GM12872 (cell line): ENCODE measurements around the gene ATP1A4.
A peak's percentile ranks its signal among the peaks of the same experiment; 100 is the strongest.

Experiments
- TF ChIP-seq, protein P1 (sequence below): IDR thresholded peaks from 3 replicates; pipeline ENCODE4 v1.5.1; 2011; ENCODE audit warnings: low read depth, mild to moderate bottlenecking, low read length, moderate library complexity; ENCODE audit not compliant: insufficient read depth

The ATP1A4 gene

DNA sequence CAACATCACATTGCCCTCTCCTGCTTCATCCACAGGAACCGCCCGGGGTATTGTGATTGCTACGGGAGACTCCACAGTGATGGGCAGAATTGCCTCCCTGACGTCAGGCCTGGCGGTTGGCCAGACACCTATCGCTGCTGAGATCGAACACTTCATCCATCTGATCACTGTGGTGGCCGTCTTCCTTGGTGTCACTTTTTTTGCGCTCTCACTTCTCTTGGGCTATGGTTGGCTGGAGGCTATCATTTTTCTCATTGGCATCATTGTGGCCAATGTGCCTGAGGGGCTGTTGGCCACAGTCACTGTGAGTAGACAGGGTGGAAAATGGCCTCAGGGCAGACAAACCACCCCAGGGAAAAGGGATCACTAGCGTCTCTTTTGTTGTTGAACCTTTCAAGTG lies 12.7 kb downstream of the ATP1A4 start:
- TF ChIP-seq, protein P1, sequence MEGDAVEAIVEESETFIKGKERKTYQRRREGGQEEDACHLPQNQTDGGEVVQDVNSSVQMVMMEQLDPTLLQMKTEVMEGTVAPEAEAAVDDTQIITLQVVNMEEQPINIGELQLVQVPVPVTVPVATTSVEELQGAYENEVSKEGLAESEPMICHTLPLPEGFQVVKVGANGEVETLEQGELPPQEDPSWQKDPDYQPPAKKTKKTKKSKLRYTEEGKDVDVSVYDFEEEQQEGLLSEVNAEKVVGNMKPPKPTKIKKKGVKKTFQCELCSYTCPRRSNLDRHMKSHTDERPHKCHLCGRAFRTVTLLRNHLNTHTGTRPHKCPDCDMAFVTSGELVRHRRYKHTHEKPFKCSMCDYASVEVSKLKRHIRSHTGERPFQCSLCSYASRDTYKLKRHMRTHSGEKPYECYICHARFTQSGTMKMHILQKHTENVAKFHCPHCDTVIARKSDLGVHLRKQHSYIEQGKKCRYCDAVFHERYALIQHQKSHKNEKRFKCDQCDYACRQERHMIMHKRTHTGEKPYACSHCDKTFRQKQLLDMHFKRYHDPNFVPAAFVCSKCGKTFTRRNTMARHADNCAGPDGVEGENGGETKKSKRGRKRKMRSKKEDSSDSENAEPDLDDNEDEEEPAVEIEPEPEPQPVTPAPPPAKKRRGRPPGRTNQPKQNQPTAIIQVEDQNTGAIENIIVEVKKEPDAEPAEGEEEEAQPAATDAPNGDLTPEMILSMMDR: no peak

DNA sequence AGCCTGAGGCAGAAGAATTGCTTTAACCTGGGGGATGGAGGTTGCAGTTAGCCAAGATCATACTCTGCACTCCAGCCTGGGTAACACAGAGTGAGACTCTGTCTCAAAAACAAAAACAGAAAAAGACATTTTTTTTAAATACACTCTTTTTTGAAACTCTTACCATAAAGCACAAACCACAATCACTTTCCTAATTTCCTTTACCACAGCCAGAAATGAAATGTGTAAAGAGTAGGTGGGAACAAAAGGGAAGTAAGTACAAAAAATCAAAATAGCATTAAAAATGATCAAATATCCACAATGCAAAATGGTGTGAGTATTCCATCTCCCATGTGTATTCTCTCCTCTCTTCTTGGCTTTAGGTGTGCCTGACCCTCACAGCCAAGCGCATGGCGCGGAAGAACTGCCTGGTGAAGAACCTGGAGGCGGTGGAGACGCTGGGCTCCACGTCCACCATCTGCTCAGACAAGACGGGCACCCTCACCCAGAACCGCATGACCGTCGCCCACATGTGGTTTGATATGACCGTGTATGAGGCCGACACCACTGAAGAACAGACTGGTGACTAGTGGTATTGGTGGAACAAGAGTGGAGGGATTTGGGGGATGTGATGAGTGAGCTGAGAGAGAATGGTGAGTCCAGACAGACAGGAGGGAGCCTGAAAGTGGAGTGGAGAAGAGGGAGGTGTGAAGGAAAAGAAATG lies 14.9 kb downstream of the ATP1A4 start:
- TF ChIP-seq, protein P1: no peak

DNA sequence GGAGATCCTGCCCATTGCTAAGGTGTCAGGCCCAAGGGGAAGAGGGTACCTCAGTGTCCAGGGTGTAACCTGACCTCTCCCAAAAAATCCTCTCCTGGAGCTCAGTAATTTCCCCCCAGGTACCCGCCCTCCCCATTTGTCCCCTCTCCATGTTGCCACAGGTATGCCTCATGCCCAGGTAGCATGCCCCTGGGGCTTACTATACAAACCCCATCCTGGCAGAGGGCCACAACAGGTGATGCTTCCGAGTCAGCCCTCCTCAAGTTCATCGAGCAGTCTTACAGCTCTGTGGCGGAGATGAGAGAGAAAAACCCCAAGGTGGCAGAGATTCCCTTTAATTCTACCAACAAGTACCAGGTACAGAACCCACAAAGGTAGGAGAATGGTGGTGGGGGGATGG lies 15.7 kb downstream of the ATP1A4 start:
- TF ChIP-seq, protein P1: no peak

DNA sequence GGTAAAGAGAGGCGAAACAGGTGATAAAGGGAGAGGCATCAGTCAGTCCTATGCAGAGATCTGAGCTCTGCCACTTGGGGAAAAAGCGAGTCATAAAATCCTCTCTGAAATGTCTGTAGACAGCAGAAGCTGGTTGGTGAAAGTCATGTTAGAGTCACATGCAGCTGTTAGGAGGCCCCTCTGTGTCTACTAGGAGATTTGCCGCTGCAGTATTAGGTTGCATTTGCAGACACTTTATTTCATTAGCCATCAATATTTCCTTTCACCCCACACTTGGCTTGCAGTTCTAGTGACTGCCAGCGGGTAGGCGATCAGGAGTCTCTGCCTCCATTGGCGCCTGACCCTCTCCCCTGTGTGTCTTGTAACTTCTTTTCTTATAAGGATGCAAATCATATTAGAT lies 16.2 kb downstream of the ATP1A4 start:
- TF ChIP-seq, protein P1: 0 out of 3 replicates have a peak, but pooled peaks have one; percentile 18

DNA sequence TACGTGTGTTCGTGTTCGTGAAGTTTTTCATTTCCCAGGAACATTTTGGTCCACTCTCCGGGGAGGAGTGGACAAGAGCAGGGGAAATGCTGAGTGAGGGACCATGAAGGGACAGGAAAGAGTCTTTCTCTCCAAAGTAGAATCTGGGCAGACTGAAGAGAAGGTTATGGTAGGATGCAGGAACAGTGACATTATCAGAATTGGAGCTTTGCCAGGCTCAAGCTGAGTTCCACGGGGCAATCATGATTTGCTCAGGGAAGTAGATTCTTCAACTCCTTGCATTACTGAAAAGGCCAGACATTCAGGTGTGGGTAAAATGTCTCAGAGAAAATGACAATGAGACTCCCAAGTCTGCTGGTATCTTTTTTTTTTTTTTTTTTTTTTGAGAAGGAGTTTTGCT lies 16.6 kb downstream of the ATP1A4 start:
- TF ChIP-seq, protein P1: no peak

DNA sequence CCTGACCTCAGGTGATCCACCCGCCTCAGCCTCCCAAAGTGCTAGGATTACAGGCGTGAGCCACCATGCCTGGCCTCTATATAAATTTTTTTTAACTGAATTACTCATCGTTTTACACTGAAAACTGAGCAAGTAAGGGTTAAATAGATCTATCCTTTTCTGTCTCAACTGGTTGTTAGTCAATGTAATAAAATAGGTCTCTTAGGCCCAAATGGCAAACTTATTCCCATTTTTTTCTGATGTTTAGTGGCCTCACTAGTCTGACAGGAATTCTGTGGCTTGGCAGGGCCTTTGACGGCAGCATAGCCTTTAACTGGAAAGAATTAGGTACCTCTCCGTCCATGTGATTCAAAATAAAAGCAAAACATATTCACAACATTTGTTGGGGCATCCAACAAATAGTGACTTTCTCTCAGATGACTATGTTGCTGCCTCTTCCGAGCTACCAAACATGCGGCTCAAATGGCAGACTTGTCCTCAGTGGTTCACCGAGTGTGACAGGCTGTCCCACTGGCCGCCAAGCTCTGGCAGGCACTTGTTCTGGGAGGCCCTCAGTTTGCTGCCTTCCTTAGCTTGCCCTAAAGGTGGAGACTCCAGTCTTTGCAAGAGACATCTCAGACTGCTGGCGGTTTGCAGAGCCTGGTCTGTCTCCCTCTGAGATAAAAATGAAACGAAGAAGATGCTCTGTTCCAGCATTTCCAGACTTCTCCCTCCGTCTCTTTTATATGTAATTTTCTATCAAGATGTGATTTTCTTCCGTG lies 17.4 kb downstream of the ATP1A4 start:
- TF ChIP-seq, protein P1: 0 out of 3 replicates have a peak, but pooled peaks have one; percentile 14

DNA sequence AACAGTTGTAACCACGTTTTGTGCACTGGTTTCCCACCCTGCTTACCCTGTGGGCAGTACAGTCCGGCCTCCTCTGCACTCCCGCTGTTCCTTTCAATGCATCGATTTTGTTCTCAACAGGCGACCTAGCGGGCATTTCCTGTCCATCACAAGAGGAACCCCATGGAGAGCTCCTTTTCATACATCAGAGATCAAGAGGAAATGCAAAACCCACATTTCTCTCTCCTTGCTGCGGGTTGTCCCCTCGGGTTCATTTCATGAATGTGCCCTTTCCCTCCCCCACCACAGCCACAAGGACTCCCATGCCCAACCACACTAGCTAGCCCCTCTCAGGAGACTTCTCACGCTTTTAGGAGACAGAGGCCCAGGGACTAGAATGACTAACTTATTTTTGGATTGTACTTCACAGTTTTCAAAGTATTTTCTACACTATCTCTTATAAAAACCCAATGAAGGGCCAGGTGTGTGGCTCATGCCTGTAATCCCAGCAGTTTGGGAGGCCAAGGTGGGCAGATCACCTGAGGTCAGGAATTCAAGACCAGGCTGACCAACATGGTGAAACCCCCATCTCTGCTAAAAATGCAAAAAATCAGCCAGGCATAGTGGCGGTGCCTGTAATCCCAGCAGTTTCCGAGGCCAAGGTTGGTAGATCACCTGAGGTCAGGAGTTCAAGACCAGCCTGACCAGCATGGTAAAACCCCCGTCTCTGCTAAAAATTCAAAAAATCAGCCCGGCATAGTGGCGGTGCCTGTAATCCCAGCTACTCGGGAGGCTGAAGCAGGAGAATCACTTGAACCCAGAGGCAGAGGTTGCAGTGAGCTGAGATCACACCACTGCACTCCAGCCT lies 18.4 kb downstream of the ATP1A4 start:
- TF ChIP-seq, protein P1: no peak
